ENCODE measurements around the gene SPRY4.
"Not testable (repeated sequence)": the region's sequence is repeated elsewhere in the genome, so short reads cannot be mapped to it uniquely, and the experiment has no call there.

SPRY4 gene

GRCh38 chr5:142277796-142278195 is 47.0 kb downstream of the SPRY4 start:
- DNase-seq (ENCODE audit: low read depth), result no peak
- no peak for TF ChIP-seq CTCF (IDR thresholded peaks at IDR 0.05; ENCODE audit: control insufficient read depth, insufficient read depth, low read depth, low read length, missing control alignments)

GRCh38 chr5:142276517-142276916 is 48.3 kb downstream of the SPRY4 start:
- no peak overlapping the region for H3K4me3 ChIP-seq (ENCODE audit: control insufficient read depth, low read depth, low read length)
- TF ChIP-seq CTCF (IDR thresholded peaks at IDR 0.05; ENCODE audit: control insufficient read depth, insufficient read depth, low read depth, low read length, missing control alignments), result no peak
- DNase-seq (ENCODE audit: low read depth), result no peak

More at GRCh38 chr5:142277796-142278195, 47.0 kb downstream of the SPRY4 start:
- H3K4me3 ChIP-seq (ENCODE audit: control insufficient read depth, low read depth, low read length), result no peak overlapping the region

GRCh38 chr5:142275496-142275895 is 49.3 kb downstream of the SPRY4 start:
- no peak overlapping the region for H3K4me3 ChIP-seq (ENCODE audit: control insufficient read depth, low read depth, low read length)
- DNase-seq (ENCODE audit: low read depth), result no peak
- TF ChIP-seq CTCF (IDR thresholded peaks at IDR 0.05; ENCODE audit: control insufficient read depth, insufficient read depth, low read depth, low read length, missing control alignments), result no peak

GRCh38 chr5:142272596-142272995 is 52.2 kb downstream of the SPRY4 start:
- H3K4me3 ChIP-seq (ENCODE audit: control insufficient read depth, low read depth, low read length), result not testable (repeated sequence)

GRCh38 chr5:142264084-142264483 is 60.7 kb downstream of the SPRY4 start:
- DNase-seq (ENCODE audit: low read depth); H3K4me3 ChIP-seq (ENCODE audit: control insufficient read depth, low read depth, low read length): not testable (repeated sequence)

More at GRCh38 chr5:142272596-142272995, 52.2 kb downstream of the SPRY4 start:
- not testable (repeated sequence) for DNase-seq (ENCODE audit: low read depth)

GRCh38 chr5:142263346-142263745 is 61.5 kb downstream of the SPRY4 start:
- no peak overlapping the region for H3K4me3 ChIP-seq (ENCODE audit: control insufficient read depth, low read depth, low read length)
- no peak for DNase-seq (ENCODE audit: low read depth)
- no peak for TF ChIP-seq CTCF (IDR thresholded peaks at IDR 0.05; ENCODE audit: control insufficient read depth, insufficient read depth, low read depth, low read length, missing control alignments)

- TF ChIP-seq CTCF (IDR thresholded peaks at IDR 0.05; ENCODE audit: control insufficient read depth, insufficient read depth, low read depth, low read length, missing control alignments), result no peak
- H3K4me3 ChIP-seq (ENCODE audit: control insufficient read depth, low read depth, low read length), result no peak overlapping the region
- no peak for DNase-seq (ENCODE audit: low read depth)
Observed at GRCh38 chr5:142262683-142263082, 62.1 kb downstream of the SPRY4 start.
